H1 (cell line): ENCODE data around the gene WNK2. TPM values are rescaled to one million over a fixed set of nuclear protein-coding genes. Genes with fewer than 3 reads are reported as not detected.

Experiments used
- CTCF ChIA-PET: fragments of 300-600 bp; sonication (Branson Sonifier 250); formaldehyde crosslinking; loops from one replicate; lab custom pipeline; 2021; ENCODE audit not compliant: partially characterized antibody; lab: Charles Lee
- POLR2A ChIA-PET: fragments of 300-600 bp; sonication (Branson Sonifier 250); formaldehyde crosslinking; loops from one replicate; lab custom pipeline; 2021; ENCODE audit warnings: inconsistent platforms; ENCODE audit not compliant: partially characterized antibody; lab: Charles Lee
- DNase-seq, 2 experiments: peaks; one replicate each; pipeline versions ENCODE4 v3.0.0 to v3.0.0-alpha.2; 2010 to 2022; ENCODE audit warnings: low spot score in 2 of 2, low read depth in 1 of 2, mixed read lengths in 1 of 2
- FAIRE-seq: peaks from 2 replicates; lab custom pipeline; 2011; peaks lifted over from hg19 to GRCh38; lab: Jason Lieb, UNC
- H2AFZ ChIP-seq: 2 replicates; pipeline ENCODE4 v1.8.1; 2012; ENCODE audit warnings: low read length, inconsistent platforms
- H2AK5ac ChIP-seq: 2 replicates; pipeline ENCODE4 v1.6.1; 2013; ENCODE audit warnings: low read depth, low read length
- H2BK120ac ChIP-seq: replicated peaks from 2 replicates; pipeline ENCODE3; 2013; ENCODE audit warnings: low read depth, low read length, inconsistent platforms
- H2BK12ac ChIP-seq: 2 replicates; pipeline ENCODE4 v1.6.1; 2013; ENCODE audit warnings: low read depth, low read length
- H2BK15ac ChIP-seq: 2 replicates; pipeline ENCODE4 v1.6.1; 2013; ENCODE audit warnings: low read length
- H2BK20ac ChIP-seq: 2 replicates; pipeline ENCODE4 v1.6.1; 2013; ENCODE audit warnings: low read length
- H2BK5ac ChIP-seq: 2 replicates; pipeline ENCODE4 v1.6.1; 2013; ENCODE audit warnings: low read depth, low read length
- H3K14ac ChIP-seq: 2 replicates; pipeline ENCODE4 v1.6.1; 2013; ENCODE audit warnings: inconsistent platforms; ENCODE audit not compliant: insufficient read length
- H3K18ac ChIP-seq: 2 replicates; pipeline ENCODE4 v1.6.1; 2013; ENCODE audit warnings: low read length; ENCODE audit errors: extremely low read depth
- H3K23ac ChIP-seq: 2 replicates; pipeline ENCODE4 v1.6.1; 2013; ENCODE audit warnings: inconsistent platforms; ENCODE audit not compliant: insufficient read length
- H3K23me2 ChIP-seq: 2 replicates; pipeline ENCODE4 v1.6.1; 2013; ENCODE audit warnings: low read depth, low read length
- H3K27ac ChIP-seq: 2 replicates; pipeline ENCODE4 v1.6.1; 2011; ENCODE audit warnings: low read depth, low read length, inconsistent platforms
- H3K27me3 ChIP-seq, 4 experiments: replicated peaks in 1 of 4; 1 replicate in 1 of 4; 2 replicates in 3 of 4; pipeline versions ENCODE4 v1.6.1 to v1.8.1; 2011 to 2013; ENCODE audit warnings: low read length in 3 of 4, mild to moderate bottlenecking in 3 of 4, inconsistent platforms in 2 of 4, mixed read lengths in 2 of 4, moderate library complexity in 1 of 4; ENCODE audit not compliant: control insufficient read depth in 3 of 4, insufficient read depth in 3 of 4; ENCODE audit errors: extremely low read depth in 1 of 4
- H3K36me3 ChIP-seq, 4 experiments: 2 replicates each; pipeline versions ENCODE4 v1.6.1 to v1.8.1; 2011 to 2013; ENCODE audit warnings: mild to moderate bottlenecking in 4 of 4, low read length in 3 of 4, moderate library complexity in 2 of 4, control low read depth in 1 of 4, inconsistent platforms in 1 of 4; ENCODE audit not compliant: insufficient read depth in 4 of 4, control insufficient read depth in 2 of 4
- H3K4ac ChIP-seq: replicated peaks from 2 replicates; pipeline ENCODE3; 2013; ENCODE audit warnings: low read length, low read depth, mixed read lengths, inconsistent platforms; ENCODE audit not compliant: insufficient read length
- H3K4me1 ChIP-seq, 4 experiments: replicated peaks in 1 of 4; 1 replicate in 1 of 4; 2 replicates in 3 of 4; pipeline versions ENCODE4 v1.6.1 to v1.8.1; 2011 to 2013; ENCODE audit warnings: low read length in 3 of 4, inconsistent platforms in 2 of 4, mixed read lengths in 1 of 4; ENCODE audit not compliant: insufficient read depth in 4 of 4, control insufficient read depth in 3 of 4
- H3K4me2 ChIP-seq, 2 experiments: 2 replicates each; pipeline versions ENCODE4 v1.6.1 to v1.8.1; 2011 to 2013; ENCODE audit warnings: low read depth in 2 of 2, low read length in 2 of 2, control low read depth in 1 of 2, inconsistent platforms in 1 of 2, mild to moderate bottlenecking in 1 of 2; ENCODE audit not compliant: insufficient read depth in 1 of 2
- H3K4me3 ChIP-seq, 4 experiments: fragments of 200-600, 300-600 bp in 1 of 4; sonication (generic), shearing (Covaris generic), sonication (Bioruptor Twin) in 1 of 4; 2 replicates each; pipeline versions ENCODE4 v1.5.1 to v1.8.1; 2011 to 2016; ENCODE audit warnings: low read length in 4 of 4, low read depth in 3 of 4, control low read depth in 2 of 4, inconsistent platforms in 2 of 4, mild to moderate bottlenecking in 2 of 4, mixed read lengths in 1 of 4, moderate library complexity in 1 of 4; ENCODE audit not compliant: insufficient read depth in 2 of 4; ENCODE audit errors: extremely low read depth in 1 of 4
- H3K56ac ChIP-seq: replicated peaks from 2 replicates; pipeline ENCODE3; 2013; ENCODE audit warnings: low read depth, mild to moderate bottlenecking, mixed read lengths, low read length, inconsistent platforms; ENCODE audit not compliant: insufficient read length
- H3K79me1 ChIP-seq: 2 replicates; pipeline ENCODE4 v1.6.1; 2013; ENCODE audit warnings: low read depth, low read length, control low read depth
- H3K79me2 ChIP-seq, 2 experiments: 2 replicates each; pipeline versions ENCODE4 v1.6.1 to v1.8.1; 2012 to 2013; ENCODE audit warnings: low read length in 2 of 2, mild to moderate bottlenecking in 2 of 2, inconsistent platforms in 1 of 2; ENCODE audit not compliant: insufficient read depth in 2 of 2, control insufficient read depth in 1 of 2
- H3K9ac ChIP-seq, 4 experiments: replicated peaks in 1 of 4; 1 replicate in 1 of 4; 2 replicates in 3 of 4; pipeline versions ENCODE4 v1.6.1 to v1.8.1; 2011 to 2013; ENCODE audit warnings: low read depth in 3 of 4, low read length in 3 of 4, control low read depth in 2 of 4, mild to moderate bottlenecking in 2 of 4, moderate library complexity in 2 of 4, inconsistent platforms in 1 of 4; ENCODE audit errors: extremely low read depth in 1 of 4
- H3K9me3 ChIP-seq, 2 experiments: 2 replicates each; pipeline versions ENCODE4 v1.6.1 to v1.8.1; 2012 to 2013; ENCODE audit warnings: mild to moderate bottlenecking in 2 of 2, moderate library complexity in 2 of 2, control low read depth in 1 of 2, inconsistent platforms in 1 of 2, low read depth in 1 of 2, low read length in 1 of 2, mixed read lengths in 1 of 2; ENCODE audit not compliant: insufficient read depth in 2 of 2
- H4K20me1 ChIP-seq, 2 experiments: replicated peaks in 1 of 2; 2 replicates each; pipeline versions ENCODE3 to v1.8.1; 2011 to 2013; ENCODE audit warnings: inconsistent platforms in 2 of 2, low read length in 2 of 2, mild to moderate bottlenecking in 1 of 2; ENCODE audit not compliant: insufficient read depth in 2 of 2, control insufficient read depth in 1 of 2
- H4K5ac ChIP-seq: 2 replicates; pipeline ENCODE4 v1.6.1; 2013; ENCODE audit warnings: low read length, low read depth, mixed read lengths, inconsistent platforms; ENCODE audit not compliant: insufficient read length
- H4K8ac ChIP-seq: 2 replicates; pipeline ENCODE4 v1.8.0; 2013; ENCODE audit warnings: mild to moderate bottlenecking, moderate library complexity, low read length, inconsistent platforms; ENCODE audit not compliant: insufficient read depth; ENCODE audit errors: extremely low read depth
- H4K91ac ChIP-seq: replicated peaks from 2 replicates; pipeline ENCODE3; 2013; ENCODE audit warnings: low read length, mixed read lengths, inconsistent platforms; ENCODE audit not compliant: insufficient read length
- ATF3 ChIP-seq: IDR thresholded peaks from 2 replicates; pipeline ENCODE4 v1.6.1; 2011; ENCODE audit warnings: low read depth, mild to moderate bottlenecking, low read length; ENCODE audit not compliant: insufficient read depth
- CBX5 ChIP-seq: fragments of 300-800, 300-1000 bp; sonication (generic); IDR thresholded peaks from 2 replicates; pipeline ENCODE4 v1.7.1; 2016; ENCODE audit warnings: antibody characterized with exemption, low read length, low read depth
- CEBPB ChIP-seq: IDR thresholded peaks from 2 replicates; pipeline ENCODE4 v1.6.1; 2012; ENCODE audit warnings: low read depth, low read length
- CHD1 ChIP-seq: IDR thresholded peaks from 2 replicates; pipeline ENCODE4 v1.6.1; 2012; ENCODE audit warnings: low read depth, low read length, improper control_type of control experiment
- CTBP2 ChIP-seq: IDR thresholded peaks from 2 replicates; pipeline ENCODE4 v1.7.0; 2011; ENCODE audit warnings: borderline replicate concordance, mild to moderate bottlenecking, moderate library complexity, mixed read lengths, low read length; ENCODE audit not compliant: insufficient read depth, insufficient read length
- EGR1 ChIP-seq: IDR thresholded peaks from 2 replicates; pipeline ENCODE4 v1.6.1; 2011; ENCODE audit warnings: low read depth, low read length, borderline replicate concordance
- EP300 ChIP-seq, 2 experiments: IDR thresholded peaks; 1 replicate in 1 of 2; 2 replicates in 1 of 2; pipeline ENCODE4 v1.6.1; 2011 to 2012; ENCODE audit warnings: low read depth in 2 of 2, low read length in 2 of 2, mild to moderate bottlenecking in 2 of 2, borderline replicate concordance in 1 of 2, inconsistent platforms in 1 of 2, moderate library complexity in 1 of 2
- JUND ChIP-seq: IDR thresholded peaks from 2 replicates; pipeline ENCODE4 v1.6.1; 2011; ENCODE audit warnings: mild to moderate bottlenecking, improper control_type of control experiment, low read length
- MAFK ChIP-seq: IDR thresholded peaks from 2 replicates; pipeline ENCODE4 v1.6.1; 2012; ENCODE audit warnings: low read depth, mild to moderate bottlenecking, improper control_type of control experiment, low read length
- POLR2A ChIP-seq, 2 experiments: IDR thresholded peaks; 1 replicate in 1 of 2; 2 replicates in 1 of 2; pipeline ENCODE4 v1.6.1; 2011; ENCODE audit warnings: low read depth in 2 of 2, low read length in 2 of 2, mild to moderate bottlenecking in 2 of 2; ENCODE audit errors: control extremely low read depth in 1 of 2
- RAD21 ChIP-seq, 2 experiments: IDR thresholded peaks in 1 of 2; conservative IDR thresholded peaks in 1 of 2; 2 replicates each; pipeline ENCODE4 v1.6.1; 2011; ENCODE audit warnings: low read depth in 2 of 2, low read length in 2 of 2, improper control_type of control experiment in 1 of 2, inconsistent platforms in 1 of 2, mild to moderate bottlenecking in 1 of 2, moderate library complexity in 1 of 2
- SAP30 ChIP-seq: fragments of 300-600 bp; sonication (generic); IDR thresholded peaks from 2 replicates; pipeline ENCODE4 v1.7.1; 2012; ENCODE audit warnings: low read length, moderate library complexity, mild to moderate bottlenecking, inconsistent platforms; ENCODE audit not compliant: insufficient read depth, insufficient replicate concordance
- SIRT6 ChIP-seq: IDR thresholded peaks from one replicate; pipeline ENCODE4 v1.7.1; 2012; ENCODE audit warnings: low read length, inconsistent platforms
- YY1 ChIP-seq: IDR thresholded peaks from 2 replicates; pipeline ENCODE4 v1.6.1; 2011; ENCODE audit warnings: low read depth, mild to moderate bottlenecking, low read length
- WGBS, 2 experiments: shearing (Covaris generic) in 1 of 2; methylation state at CpG; one replicate each; pipeline versions ENCODE4 v1.1.6 to v1.1.7; 2013 to 2015; ENCODE audit warnings: low lambda C conversion rate in 2 of 2, mixed read lengths in 2 of 2, inconsistent platforms in 1 of 2, low coverage in 1 of 2, missing lambda C conversion rate in 1 of 2; ENCODE audit not compliant: insufficient replicate concordance in 2 of 2, insufficient coverage in 1 of 2, insufficient read length in 1 of 2; ENCODE audit errors: extremely low coverage in 1 of 2, missing lambda C conversion rate in 1 of 2; 5-methylcytosine and 5-hydroxymethylcytosine counted together
- polyA plus RNA-seq, 7 experiments: library from polyadenylated mRNA; depleted of rRNA in 3 of 7; stranded (reverse) in 5 of 7; unstranded in 2 of 7; fragments of >200 nt in 5 of 7; fragments of 200-250 nt in 2 of 7; gene quantifications; 1 replicate in 5 of 7; 2 replicates in 1 of 7; 4 replicates in 1 of 7; pipeline versions ENCODE4 v1.2.1 to v1.2.3, GENCODE V29; 2011 to 2013; ENCODE audit warnings: missing spikeins in 2 of 7, mixed read lengths in 2 of 7
- total RNA-seq: library from RNA; stranded (reverse); fragmentation: NEBNext Ultra II Directional; extraction: Animal tissue kit (Norgen Biotek cat#: 25700); gene quantifications from 2 replicates; pipeline ENCODE4 v1.2.1, GENCODE V29; 2021

The WNK2 gene
- total and polyA plus RNA-seq, 2 of the 8 experiments (the other 6 are each of a cell fraction or from before 2014, with no cell fraction given): 12.0 to 87.2 TPM

- H3K4me3 ChIP-seq: no peak overlapping the region
- peaks cover 0 to 24% of the 10 kb centered on the region in 2 experiments; a peak in 2 of 4 replicates for H3K79me2 ChIP-seq
- no peak overlapping the region for H2BK20ac ChIP-seq
- no peaks in the 10 kb centered on the region for H3K27me3 ChIP-seq
- no peak overlapping the region for H3K4ac ChIP-seq
- no peaks in the 10 kb centered on the region for H3K23me2 ChIP-seq
- H3K56ac ChIP-seq: no peak overlapping the region
- no peak overlapping the region for H2AK5ac ChIP-seq
- H3K27ac ChIP-seq: no peak overlapping the region
- H2BK5ac ChIP-seq: no peak overlapping the region
- no peak overlapping the region for H2BK15ac ChIP-seq
- H3K79me1 ChIP-seq: peaks cover 14% of the 10 kb centered on the region
- no peak overlapping the region for H3K9ac ChIP-seq
- H2AFZ ChIP-seq: no peak overlapping the region
- no peak overlapping the region for H4K91ac ChIP-seq
- no peak overlapping the region for H3K4me2 ChIP-seq
- no peak overlapping the region for H4K5ac ChIP-seq
- H3K18ac ChIP-seq: no peak overlapping the region
- ChIA-PET CTCF (no interaction called here), POLR2A (no interaction called here)
- no peak overlapping the region for H3K23ac ChIP-seq
- H3K14ac ChIP-seq: no peak overlapping the region
- H4K20me1 ChIP-seq: peaks cover 7 to 8% of the 10 kb centered on the region in 2 experiments
- no peak overlapping the region for H2BK120ac ChIP-seq
- peaks cover 0 to 3% (median 0%) of the 10 kb centered on the region in 4 experiments; a peak in 1 of 8 replicates for H3K36me3 ChIP-seq
- FAIRE-seq (no peak), DNase-seq (no peak)
- peaks cover 0 to 15% (median 9%) of the 10 kb centered on the region in 4 experiments; a peak in 6 of 7 replicates for H3K4me1 ChIP-seq
- no peaks in the 10 kb centered on the region for H3K9me3 ChIP-seq
- H2BK12ac ChIP-seq: no peak overlapping the region
- no peak overlapping the region for H4K8ac ChIP-seq
- WGBS, 2 experiments: 77% methylated on average over 5 of the region's 5 CpGs; no CpG with 5 or more reads in 1 of the 2 experiments
- no peak for TF ChIP-seq CBX5
- TF ChIP-seq YY1: no peak
- TF ChIP-seq SAP30: no peak
- no peak for TF ChIP-seq EGR1
- TF ChIP-seq RAD21 (IDR thresholded peaks at IDR 0.05 in 1 of 2, conservative IDR thresholded peaks at IDR 0.05 in 1 of 2; ENCODE audit: low read depth in 2 of 2, low read length in 2 of 2): no peak
- TF ChIP-seq SIRT6: no peak
- no peak for TF ChIP-seq JUND
- TF ChIP-seq CHD1: no peak
- no peak for TF ChIP-seq EP300 (IDR thresholded peaks at IDR 0.05; ENCODE audit: borderline replicate concordance in 1 of 2, low read depth in 2 of 2, low read length in 2 of 2)
- TF ChIP-seq CEBPB: no peak
- no peak for TF ChIP-seq POLR2A (IDR thresholded peaks at IDR 0.05; ENCODE audit: control extremely low read depth in 1 of 2, low read depth in 2 of 2, low read length in 2 of 2)
- no peak for TF ChIP-seq CTBP2
- TF ChIP-seq ATF3: no peak
- no peak for TF ChIP-seq MAFK
Observed at GRCh38 chr9:93226819-93227218, 42.9 kb downstream of the WNK2 start.
